MM.1S (cell line): ENCODE data around the gene GATAD2A.

Experiments used
- CTCF ChIP-seq: fragments of 300-600 bp; sonication (generic); IDR thresholded peaks from 2 replicates; pipeline ENCODE4 v1.5.1; 2016; ENCODE audit warnings: antibody characterized with exemption, low read length, mixed read lengths
- EZH2 ChIP-seq: fragments of 300-600 bp; sonication (generic); optimal IDR thresholded peaks from 2 replicates; pipeline ENCODE3; 2017; ENCODE audit warnings: low read depth, mild to moderate bottlenecking, antibody characterized with exemption, low read length, mixed read lengths
- EZH2phosphoT487 ChIP-seq: fragments of 300-600 bp; sonication (generic); IDR thresholded peaks from 2 replicates; pipeline ENCODE4 v1.6.1; 2018; ENCODE audit warnings: antibody characterized with exemption, low read length

GRCh38 chr19:19540715-19541515 is 135.4 kb downstream of the GATAD2A start:
- TF ChIP-seq CTCF (no peak), EZH2phosphoT487 (no peak), EZH2 (no peak)
